OCI-LY1 (cell line): ENCODE data around the gene ARID5A.

Source experiments
- EZH2 ChIP-seq: fragments of 200-600 bp; sonication (generic), shearing (Covaris generic); IDR thresholded peaks from 2 replicates; pipeline ENCODE4 v1.8.0; 2017; ENCODE audit warnings: borderline replicate concordance, mixed run types, mild to moderate bottlenecking, antibody characterized with exemption, low read length, moderate library complexity, mixed read lengths
- TF ChIP-seq, protein P1 (sequence below): fragments of 200-600 bp; sonication (generic), shearing (Covaris generic); IDR thresholded peaks from 2 replicates; pipeline ENCODE4 v1.5.1; 2017; ENCODE audit warnings: mild to moderate bottlenecking, antibody characterized with exemption, low read length, moderate library complexity, mixed read lengths

DNA sequence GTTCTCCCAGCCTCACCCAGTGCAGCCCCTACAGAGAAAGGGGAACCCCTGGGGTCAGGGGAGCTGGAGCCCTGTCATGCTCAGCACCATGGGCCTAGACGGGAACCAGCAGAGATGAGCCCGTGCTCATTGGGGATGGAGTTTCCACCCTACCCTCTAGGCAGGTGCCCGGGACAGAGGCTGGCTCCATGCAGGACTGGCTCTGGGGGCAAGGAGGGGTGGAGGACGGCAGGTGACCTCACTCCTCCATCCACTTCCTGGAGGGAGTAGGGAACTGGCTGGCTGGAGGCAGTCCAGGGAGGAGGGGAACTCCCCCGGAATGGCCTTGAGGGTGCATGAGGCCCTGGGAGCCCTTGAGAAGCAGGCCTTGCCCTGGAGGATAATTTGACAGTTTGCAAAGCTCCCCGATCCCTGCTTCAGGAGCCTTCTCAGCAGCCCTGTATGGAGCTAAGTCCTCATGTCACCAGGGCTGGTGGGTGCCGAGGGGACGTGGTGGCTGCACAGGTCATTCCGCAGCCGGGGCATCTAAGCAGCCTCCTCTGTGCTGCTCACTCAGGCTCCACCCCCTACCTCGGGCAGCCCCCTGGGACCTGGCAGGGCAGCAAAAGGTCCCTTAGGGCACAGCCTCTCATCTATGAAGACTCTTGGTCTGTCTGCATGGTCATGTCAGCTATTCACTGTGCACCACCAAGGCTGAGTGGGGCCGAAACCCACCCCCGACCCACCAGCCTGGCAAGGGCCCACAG, 33.5 kb upstream of the ARID5A start:
- TF ChIP-seq, protein P1, sequence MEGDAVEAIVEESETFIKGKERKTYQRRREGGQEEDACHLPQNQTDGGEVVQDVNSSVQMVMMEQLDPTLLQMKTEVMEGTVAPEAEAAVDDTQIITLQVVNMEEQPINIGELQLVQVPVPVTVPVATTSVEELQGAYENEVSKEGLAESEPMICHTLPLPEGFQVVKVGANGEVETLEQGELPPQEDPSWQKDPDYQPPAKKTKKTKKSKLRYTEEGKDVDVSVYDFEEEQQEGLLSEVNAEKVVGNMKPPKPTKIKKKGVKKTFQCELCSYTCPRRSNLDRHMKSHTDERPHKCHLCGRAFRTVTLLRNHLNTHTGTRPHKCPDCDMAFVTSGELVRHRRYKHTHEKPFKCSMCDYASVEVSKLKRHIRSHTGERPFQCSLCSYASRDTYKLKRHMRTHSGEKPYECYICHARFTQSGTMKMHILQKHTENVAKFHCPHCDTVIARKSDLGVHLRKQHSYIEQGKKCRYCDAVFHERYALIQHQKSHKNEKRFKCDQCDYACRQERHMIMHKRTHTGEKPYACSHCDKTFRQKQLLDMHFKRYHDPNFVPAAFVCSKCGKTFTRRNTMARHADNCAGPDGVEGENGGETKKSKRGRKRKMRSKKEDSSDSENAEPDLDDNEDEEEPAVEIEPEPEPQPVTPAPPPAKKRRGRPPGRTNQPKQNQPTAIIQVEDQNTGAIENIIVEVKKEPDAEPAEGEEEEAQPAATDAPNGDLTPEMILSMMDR, result no peak
- no peak for TF ChIP-seq EZH2
